RCC 7860 (cell line): Measurements from ENCODE around the gene PHKG1.
"Not testable (repeated sequence)": the region's sequence is repeated elsewhere in the genome, so short reads cannot be mapped to it uniquely, and the experiment has no call there.

ENCODE experiments used
- DNase-seq: peaks from one replicate; pipeline ENCODE4 v3.0.0-alpha.2; 2015; ENCODE audit warnings: low spot score
- FAIRE-seq: peaks from 2 replicates; lab custom pipeline; 2012; peaks lifted over from hg19 to GRCh38; lab: Jason Lieb, UNC

The PHKG1 gene

DNA sequence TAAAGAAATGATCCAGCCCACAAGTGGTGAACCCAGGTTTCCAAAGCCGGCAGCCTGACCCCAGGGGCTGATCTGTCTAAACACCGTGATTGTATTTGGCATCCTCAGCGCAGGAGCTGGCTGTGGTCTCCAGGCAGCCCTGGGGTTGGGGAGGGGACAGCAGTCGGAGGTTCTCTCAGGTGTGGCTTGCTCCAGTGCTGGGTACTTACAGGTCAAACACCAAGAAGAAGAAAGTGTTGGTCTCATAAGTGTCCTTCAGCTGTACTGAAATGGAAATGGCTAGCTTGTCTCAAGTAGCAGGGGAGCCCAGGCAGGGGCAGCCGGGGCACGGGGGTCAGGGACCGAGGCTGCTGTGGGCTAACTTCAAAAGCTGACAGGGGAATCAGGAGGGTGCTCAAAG is 6.0 kb downstream of the PHKG1 start:
- no peak for FAIRE-seq
- no peak for DNase-seq

DNA sequence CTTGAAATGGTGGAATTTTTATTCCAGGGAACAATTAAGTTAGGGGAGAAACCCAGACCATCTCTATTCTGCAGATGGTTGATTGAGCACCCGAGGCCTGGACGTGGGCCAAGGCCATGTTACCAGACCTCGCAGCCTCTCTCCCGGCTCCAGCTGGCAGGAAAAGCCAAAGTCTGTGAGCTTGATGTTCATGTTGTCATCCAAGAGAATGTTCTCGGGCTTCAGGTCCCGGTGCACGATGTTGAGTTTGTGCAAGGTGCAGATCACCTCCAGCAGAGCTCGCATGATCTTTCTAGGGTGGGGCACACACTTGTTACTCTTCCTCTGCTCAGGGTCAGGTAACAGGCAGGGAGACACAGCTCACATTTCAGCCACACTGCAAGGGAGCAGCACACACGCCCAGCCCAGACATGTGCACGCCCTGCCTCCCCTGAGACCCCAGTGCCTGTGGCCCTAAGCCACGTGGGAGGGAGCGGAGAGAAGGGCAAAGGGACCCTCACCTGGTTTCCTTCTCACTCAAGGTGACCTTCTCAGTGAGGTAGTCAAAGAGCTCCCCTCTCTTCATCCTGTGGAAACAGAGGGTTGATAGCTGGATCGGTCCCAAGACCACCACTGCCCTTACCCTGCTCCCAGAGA is 9.5 kb downstream of the PHKG1 start:
- FAIRE-seq = no peak
- DNase-seq = no peak

DNA sequence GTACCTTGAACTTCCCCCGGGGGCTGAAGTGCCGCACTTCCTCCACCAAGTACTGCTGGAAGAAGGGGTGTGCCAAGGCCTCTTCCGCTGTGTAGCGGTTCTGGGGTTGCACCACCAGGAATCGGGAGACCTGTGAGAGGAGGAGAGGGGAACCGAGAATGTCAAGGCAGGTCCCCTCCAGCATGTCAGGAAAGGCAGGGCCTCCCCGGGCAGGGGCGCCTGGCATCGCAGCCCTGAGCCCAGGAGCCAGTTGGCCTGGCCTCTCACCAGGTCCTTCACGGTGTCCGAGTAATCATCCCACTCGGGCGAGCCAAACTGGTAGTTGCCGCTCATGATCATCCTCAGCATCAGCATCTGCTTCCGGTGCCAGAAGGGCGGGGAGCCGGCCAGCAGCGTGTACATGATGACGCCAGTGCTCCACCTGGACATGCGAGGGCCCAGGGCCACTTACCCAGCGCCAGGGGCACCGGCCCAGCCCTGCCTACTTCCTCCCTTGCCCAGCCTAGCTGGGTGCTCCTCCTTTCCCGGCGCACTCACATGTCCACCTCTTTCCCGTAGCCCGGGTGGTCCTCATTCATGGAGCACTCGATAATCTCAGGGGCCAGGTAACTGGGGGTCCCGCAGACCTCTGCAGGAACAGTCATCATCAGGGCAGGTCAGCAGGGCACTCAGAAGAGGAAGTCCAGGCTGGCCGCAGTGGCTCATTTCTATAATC is 11.0 kb downstream of the PHKG1 start:
- no peak for DNase-seq
- no peak for FAIRE-seq

DNA sequence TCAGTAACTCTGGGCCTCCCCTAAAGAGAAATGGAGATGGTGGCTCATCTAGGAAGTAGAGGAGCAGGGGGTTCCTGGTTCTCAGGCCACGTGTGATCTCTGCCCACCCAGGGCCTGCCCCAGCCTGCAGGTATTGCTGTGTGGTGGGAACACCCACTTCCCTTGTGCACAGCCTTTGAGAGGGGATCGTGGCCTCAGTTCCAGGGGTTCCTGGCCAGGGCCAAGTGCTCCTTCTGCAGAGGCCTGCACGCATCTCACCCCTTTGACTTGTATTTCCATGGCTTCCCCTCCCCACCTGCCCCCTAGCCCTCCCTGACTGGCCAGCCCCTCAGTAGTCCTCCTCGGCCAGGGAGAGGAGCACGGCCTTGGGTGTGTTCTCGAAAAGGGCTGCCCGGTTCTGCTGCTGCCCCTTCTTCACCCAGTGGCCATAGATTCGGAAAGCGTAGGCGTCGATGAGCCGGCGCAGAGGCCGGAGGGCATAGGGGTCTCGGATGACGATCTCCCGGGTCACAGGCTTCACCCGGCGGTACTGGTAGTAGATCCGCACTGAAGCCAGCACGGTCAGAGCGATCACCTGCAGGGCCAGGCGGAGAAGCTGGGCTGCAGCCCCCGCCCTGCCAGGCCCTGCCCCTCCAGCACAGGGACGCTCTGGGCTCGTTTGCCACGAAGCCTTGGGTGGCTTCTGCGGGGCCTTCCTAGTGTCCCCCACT is 11.9 kb downstream of the PHKG1 start:
- not testable (repeated sequence) for DNase-seq, FAIRE-seq

DNA sequence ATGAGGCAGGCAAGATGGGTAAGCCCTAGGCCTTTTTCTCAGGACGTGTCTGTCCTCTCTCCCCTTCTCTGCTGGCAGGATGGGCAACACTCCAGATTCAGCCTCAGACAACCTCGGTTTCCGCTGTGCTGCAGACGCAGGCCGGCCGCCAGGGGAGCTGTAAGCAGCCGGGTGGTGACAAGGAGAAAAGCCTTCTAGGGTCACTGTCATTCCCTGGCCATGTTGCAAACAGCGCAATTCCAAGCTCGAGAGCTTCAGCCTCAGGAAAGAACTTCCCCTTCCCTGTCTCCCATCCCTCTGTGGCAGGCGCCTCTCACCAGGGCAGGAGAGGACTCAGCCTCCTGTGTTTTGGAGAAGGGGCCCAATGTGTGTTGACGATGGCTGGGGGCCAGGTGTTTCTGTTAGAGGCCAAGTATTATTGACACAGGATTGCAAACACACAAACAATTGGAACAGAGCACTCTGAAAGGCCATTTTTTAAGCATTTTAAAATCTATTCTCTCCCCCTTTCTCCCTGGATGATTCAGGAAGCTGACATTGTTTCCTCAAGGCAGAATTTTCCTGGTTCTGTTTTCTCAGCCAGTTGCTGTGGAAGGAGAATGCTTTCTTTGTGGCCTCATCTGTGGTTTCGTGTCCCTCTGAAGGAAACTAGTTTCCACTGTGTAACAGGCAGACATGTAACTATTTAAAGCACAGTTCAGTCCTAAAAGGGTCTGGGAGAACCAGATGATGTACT is 13.1 kb downstream of the PHKG1 start:
- FAIRE-seq (no peak), DNase-seq (no peak)

DNA sequence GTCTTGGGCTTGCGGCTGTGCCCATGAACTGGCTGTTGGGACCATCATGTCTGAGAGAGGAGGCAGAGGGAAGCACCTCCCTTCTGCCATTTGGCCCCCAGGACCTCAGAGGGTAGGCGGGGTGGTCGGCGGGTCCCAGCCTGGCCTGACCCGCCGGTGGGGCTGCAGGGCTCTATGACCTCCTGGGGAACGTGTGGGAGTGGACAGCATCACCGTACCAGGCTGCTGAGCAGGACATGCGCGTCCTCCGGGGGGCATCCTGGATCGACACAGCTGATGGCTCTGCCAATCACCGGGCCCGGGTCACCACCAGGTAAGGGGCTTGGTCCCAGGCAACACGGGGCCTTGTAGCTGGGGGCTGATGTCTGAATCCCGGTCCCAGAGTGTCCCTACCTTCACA is 14.6 kb downstream of the PHKG1 start:
- DNase-seq (no peak), FAIRE-seq (no peak)

DNA sequence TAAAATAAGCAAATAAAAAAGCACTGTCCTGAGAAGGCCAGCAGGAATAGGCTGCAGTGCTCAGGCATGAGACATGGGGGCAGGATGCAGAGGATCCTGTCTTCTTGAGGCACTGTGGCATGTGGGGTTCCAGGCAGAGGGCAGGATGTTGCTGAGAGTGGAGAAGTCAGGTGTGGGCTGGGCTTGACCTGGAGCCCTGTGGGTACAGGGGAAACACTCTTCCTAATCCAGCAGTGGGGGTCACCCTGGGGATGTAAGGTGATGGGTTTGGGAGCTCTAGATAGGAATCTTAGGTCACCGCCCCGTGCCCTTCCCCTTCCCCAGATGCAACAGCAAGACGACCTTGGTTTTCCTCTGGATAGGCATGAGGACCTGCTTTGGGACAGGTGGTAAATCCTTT is 15.1 kb downstream of the PHKG1 start:
- DNase-seq = no peak

DNA sequence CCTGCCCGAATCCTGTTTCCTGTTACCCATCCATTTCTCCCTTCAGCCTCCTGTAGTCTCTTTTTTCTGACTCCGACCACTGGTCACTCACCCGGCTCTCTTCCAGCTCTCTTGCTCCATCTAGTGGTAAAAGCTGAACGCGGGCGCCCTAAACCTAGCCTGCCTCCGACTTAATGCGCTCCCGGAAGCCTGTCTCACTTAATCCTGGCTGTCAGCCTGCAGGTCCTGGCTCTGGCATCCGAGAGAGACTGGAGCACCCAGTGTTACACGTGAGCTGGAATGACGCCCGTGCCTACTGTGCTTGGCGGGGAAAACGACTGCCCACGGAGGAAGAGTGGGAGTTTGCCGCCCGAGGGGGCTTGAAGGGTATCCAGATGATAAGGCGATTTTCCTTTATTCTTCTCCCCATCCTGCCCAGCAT is 18.4 kb downstream of the PHKG1 start:
- DNase-seq = peak; percentile 78
- FAIRE-seq = peak; percentile 48

More for the DNA sequence above, 15.1 kb downstream of the PHKG1 start:
- no peak for FAIRE-seq

DNA sequence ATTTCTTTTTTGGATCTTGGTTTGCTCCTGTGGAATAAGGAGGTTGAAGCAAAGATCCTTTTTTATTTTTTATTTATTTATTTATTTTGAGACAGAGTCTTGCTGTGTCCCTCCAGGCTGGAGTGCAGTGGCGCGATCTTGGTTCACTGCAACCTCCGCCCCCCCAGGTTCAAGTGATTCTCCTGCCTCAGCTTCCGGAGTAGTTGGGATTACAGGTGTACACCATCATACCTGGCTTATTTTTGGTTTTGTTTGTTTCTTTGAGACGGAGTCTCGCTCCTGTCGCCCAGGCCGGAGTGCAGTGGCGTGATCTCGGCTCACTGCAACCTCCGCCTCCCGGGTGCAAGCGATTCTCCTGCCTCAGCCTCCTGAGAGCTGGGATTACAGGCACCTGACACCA is 26.4 kb downstream of the PHKG1 start:
- not testable (repeated sequence) for FAIRE-seq, DNase-seq

DNA sequence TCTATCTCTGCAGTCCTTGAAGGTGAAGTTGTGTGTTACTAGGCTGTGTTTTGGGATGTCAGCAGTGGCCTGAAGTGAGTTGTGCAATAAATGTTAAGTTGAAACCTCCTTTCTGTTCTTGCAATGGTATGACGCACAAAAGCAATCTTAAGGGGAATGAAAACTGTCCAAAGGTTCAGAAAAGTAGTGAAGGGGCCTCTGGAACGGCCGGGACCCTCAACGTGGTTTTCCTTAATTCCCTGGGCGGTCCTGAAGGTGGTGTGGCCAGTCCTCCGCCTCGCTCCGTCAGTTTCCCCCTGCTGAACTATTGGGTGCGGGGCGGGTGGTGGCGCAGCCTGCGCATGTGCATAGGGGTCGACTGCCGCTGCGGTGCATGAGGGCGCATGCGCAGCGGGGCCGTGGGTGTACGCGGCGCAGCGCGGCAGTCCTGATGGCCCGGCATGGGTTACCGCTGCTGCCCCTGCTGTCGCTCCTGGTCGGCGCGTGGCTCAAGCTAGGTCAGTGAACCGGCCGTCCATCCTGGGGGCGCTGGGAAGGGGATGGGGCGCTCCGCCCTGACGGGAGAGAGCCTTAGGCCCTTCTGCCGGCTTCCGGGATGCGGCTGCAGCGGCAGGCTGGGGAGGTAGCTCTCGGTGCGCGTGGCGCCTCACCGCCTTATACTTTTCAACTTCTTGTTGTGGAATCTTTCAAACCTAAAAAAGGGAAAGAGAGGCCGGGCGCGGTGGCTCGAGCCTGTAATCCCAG is 28.7 kb downstream of the PHKG1 start, which contains the start of gene SUMF2:
Gene SUMF2, plus strand, starts transcription at position 405 of the 744 bp plus-strand sequence. Its CDS starts 26 bp downstream, at position 431.
- peak; percentile 89 for DNase-seq
- no peak for FAIRE-seq

DNA sequence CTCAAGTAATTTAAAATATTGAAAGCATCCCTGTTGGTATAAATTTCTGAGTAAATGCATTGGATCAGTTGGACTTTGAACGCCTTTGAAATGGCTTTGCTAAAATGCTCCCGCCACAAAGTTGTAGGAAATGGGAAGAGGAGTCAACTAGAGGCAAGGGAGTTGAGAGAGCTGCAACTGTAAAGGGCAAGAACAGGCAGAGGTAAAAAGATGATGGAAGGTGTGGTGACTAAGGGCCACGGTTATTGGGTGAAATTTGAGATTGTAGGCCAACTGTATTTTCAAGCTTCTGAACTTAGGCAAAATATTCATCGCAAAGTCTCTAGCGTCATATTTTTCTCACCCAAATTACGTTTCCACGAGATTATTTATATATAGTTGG is 29.3 kb downstream of the PHKG1 start:
- FAIRE-seq (no peak), DNase-seq (no peak)

DNA sequence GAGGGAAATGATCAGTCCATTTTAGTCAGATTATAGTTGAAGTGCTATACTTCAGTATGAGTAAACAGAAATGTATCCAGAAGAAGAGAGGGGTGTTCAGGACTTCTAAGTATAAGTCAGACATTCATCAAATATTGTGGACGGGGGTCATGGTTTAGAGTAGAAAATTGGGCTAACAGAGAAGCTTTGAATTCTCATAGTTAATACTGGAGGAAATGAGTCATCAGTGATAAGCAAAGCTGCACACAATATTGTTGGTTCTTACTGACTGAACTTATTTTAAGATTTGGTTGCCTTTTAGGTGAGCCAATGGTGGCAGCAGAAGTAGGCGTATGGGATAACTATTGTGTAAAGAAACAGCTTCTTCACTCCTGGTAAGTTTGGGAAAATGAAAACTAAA is 30.4 kb downstream of the PHKG1 start:
- peak; percentile 82 for FAIRE-seq
- DNase-seq = peak; percentile 65

DNA sequence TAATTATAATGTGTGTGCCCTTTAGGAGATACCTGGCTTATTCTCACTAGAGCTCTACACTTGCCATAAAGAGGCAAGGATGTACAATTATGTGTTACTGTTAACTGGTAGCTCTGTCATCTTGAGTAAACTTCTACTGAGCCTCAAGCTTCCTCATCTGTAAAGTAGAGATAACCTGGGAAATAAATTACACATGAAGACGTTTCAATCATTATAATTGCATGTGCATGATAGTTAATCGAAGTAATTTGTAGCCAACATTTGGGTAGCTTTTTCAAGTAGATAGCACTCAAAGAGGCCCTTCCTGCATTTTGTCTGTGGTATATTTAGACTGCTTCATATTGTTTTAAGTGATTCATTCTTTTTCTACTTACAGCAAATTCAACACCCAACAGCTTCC is 38.8 kb downstream of the PHKG1 start:
- no peak for FAIRE-seq
- DNase-seq = no peak

DNA sequence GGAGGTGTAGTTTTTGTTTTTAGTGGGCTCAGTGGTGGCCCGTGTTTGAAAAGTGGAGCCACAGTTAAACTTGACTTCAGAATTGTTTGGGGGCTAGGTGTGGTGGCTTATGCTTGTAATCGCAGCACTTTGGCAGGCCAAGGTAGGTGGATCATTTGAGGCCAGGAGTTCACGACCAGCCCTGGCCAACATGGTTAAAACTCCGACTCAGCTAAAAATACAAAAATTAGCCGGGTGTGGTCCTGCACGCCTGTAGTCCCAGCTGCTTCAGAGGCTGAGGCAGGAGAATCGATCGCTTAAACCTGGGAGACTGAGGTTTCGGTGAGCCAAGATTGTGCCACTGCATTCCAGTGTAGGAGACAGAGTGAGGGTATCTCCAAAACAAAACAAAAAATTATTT is 39.4 kb downstream of the PHKG1 start:
- FAIRE-seq = no peak
- no peak for DNase-seq

DNA sequence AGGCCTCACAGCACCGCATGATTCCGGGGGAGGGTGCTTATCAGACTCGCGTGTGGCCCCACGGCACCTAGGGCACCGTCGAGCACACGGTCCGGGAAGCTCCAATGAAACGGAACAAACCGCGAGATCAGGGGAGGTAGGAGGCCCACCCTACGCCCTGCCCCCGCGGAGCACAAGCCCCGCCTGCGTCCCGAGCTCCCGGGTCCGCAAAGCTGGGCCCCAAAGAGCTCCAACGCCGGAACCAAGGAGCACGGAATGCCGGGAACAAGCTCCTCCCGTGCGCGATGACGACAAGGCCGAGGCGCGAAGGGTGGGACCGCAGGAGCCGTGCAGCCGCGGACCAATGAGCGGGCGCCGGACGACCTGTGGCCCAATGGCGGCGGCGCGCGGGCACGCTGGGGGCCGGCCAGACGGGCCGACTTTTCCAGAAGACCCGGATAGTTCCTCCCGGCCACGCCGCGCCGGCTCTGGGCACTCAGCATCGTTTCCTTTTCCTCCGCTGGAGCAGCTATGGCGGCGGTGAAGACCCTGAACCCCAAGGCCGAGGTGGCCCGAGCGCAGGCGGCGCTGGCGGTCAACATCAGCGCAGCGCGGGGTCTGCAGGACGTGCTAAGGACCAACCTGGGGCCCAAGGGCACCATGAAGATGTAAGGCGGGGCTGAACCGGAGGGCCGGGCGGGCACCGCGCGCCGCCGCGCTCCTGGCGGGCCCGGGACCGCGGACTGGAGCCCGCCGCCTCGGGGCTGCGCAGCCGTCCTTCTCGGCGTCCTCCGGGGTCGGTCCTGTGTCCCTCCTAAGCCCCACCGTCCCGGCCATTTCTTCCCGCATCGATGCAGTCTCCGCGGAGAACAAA is 41.2 kb downstream of the PHKG1 start, which contains the start of the genes CCT6A and PSPH:
Gene CCT6A, plus strand, starts transcription at position 427 of the 853 bp plus-strand sequence. Its CDS starts 84 bp downstream, at position 511.
Gene PSPH, minus strand, starts transcription at position 106 of the 853 bp plus-strand sequence. CDS start 30,232 bp downstream, outside the sequence.
- DNase-seq (peak; percentile 97), FAIRE-seq (peak; percentile 85)

DNA sequence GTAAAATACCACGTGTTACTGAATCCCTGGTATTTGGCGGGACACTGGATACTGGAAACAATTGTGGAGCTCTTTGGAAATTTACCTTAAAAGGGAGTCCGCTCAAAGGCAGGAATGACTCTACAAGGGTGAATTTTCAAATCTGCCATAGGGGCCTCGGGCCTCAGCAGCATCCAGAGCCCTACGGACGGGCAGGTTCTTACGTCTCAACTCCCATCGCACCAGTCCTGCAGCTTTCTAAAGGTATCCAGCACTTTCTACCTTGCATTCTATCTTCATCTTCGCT is 41.8 kb downstream of the PHKG1 start:
- FAIRE-seq (no peak), DNase-seq (no peak)

DNA sequence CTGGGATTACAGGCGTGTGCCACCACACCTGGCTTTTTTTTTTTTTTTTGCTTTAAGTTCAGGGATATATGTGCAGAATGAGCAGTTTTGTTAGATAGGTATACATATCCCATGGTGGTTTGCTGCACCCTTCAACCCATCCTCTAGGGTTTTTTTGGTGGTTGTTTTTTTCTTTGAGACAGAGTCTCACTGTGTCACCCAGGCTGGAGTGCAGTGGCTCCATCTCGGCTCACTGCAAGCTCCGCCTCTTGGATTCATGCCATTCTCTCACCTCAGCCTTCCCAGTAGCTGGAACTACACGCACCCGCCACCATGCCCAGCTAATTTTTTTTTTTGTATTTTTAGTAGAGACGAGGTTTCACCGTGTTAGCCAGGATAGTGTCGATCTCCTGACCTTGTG is 44.0 kb downstream of the PHKG1 start:
- FAIRE-seq = not testable (repeated sequence)
- peak; percentile 20 for DNase-seq

DNA sequence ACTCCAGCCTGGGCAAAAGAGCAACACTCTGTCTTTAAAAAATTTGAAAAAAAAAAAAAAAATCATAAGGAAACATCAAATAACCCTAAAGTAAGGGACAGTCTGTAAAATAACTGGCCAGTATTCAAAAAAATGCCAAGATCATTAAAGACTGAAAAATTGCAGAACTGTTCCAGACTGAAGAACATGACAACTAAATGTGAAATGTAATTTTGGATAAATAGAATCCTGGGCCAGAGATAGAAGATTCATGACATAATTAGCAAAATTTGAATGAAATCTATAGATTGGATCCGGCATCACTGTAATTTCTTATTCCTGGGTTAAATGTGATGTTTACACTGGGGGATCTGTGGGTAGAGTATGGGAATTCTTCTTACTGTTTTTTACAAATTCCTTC is 44.5 kb downstream of the PHKG1 start:
- no peak for FAIRE-seq
- DNase-seq = no peak

DNA sequence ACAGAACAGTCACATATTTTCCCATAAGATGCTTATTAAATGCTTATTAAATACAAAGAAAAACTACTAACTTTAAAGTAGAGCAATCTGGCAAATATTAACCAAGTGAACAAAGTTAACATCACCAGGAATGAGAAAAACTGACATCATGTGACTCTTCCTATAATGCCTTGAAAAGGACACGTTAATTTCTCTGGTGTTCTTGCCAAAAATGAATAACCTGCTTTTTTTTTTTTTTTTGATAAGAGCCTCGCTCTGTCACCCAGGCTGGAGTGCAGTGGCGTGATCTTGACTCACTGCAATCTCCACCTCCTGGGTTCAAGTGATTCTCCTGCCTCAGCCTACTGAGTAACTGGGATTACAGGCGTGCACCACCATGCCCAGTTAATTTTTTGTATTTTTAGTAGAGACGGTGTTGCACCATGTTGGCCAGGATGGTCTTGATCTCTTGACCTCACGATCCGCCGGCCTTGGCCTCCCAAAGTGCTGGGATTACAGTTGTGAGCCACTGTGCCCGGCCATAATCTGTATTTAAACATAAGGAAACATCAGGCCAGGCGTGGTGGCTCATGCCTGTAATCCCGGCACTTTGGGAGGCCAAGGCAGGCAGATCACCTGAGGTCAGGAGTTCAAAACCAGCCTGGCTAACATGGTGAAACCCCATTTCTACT is 45.2 kb downstream of the PHKG1 start:
- peak; percentile 79 for DNase-seq
- FAIRE-seq = peak; percentile 97
